Uterus (tissue), 2 donors: ENCODE measurements around the gene KYAT1.

Experiments
- POLR2A ChIP-seq, 2 donors: fragments of 450-650 bp; IDR thresholded peaks; one replicate each; pipeline ENCODE4 v1.6.1; 2016; ENCODE audit warnings: antibody characterized with exemption in 2 of 2, mild to moderate bottlenecking in 1 of 2, moderate library complexity in 1 of 2
- TF ChIP-seq, protein P1 (sequence below), 4 experiments: fragments of 200-600 bp in 2 of 4; fragments of 450-650 bp in 2 of 4; sonication (generic) in 2 of 4; IDR thresholded peaks; one replicate each; pipeline ENCODE4 v1.5.1; 2016 to 2019; ENCODE audit warnings: antibody characterized with exemption in 4 of 4, mild to moderate bottlenecking in 2 of 4, moderate library complexity in 1 of 4

DNA sequence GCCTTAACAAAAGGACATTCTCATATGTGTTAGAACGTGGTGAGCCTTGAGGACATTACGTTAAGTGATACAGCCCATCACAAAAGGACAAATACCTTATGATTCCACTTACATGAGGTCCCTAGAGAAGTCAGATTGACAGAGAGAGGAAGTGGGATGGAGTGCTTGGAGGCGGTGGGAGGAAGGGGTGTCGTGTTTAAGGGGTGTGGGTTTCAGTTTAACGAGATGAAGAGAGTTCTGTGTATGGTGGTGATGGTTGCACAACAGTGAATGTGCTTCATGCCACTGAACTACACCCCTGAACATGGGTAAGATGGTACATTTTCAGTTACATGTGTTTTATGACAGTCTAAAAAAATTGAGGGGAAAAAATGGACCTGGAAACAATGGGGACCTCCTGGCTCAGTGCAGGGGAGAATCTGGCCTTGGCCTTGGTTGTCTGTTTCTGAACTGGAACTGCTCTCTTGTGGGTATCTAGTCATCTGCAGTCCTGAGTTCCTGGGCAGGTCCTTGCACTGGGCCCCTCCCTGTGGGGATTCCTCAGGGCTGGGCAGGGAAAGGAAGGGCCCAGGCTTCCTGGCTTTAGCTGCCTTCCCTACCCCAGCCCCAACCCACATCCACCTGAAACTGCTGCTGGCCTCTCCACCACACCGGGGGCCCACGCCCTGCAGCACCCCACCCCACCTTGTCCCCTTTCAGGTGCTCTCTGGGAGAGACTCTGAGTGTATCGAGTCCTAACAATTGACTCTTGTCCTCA lies 18.0 kb upstream of the KYAT1 start:
- TF ChIP-seq, protein P1, sequence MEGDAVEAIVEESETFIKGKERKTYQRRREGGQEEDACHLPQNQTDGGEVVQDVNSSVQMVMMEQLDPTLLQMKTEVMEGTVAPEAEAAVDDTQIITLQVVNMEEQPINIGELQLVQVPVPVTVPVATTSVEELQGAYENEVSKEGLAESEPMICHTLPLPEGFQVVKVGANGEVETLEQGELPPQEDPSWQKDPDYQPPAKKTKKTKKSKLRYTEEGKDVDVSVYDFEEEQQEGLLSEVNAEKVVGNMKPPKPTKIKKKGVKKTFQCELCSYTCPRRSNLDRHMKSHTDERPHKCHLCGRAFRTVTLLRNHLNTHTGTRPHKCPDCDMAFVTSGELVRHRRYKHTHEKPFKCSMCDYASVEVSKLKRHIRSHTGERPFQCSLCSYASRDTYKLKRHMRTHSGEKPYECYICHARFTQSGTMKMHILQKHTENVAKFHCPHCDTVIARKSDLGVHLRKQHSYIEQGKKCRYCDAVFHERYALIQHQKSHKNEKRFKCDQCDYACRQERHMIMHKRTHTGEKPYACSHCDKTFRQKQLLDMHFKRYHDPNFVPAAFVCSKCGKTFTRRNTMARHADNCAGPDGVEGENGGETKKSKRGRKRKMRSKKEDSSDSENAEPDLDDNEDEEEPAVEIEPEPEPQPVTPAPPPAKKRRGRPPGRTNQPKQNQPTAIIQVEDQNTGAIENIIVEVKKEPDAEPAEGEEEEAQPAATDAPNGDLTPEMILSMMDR (IDR thresholded peaks at IDR 0.05), result no peak
- TF ChIP-seq POLR2A (IDR thresholded peaks at IDR 0.05), result no peak
